ENCODE data around the gene FKBP10.

DNA sequence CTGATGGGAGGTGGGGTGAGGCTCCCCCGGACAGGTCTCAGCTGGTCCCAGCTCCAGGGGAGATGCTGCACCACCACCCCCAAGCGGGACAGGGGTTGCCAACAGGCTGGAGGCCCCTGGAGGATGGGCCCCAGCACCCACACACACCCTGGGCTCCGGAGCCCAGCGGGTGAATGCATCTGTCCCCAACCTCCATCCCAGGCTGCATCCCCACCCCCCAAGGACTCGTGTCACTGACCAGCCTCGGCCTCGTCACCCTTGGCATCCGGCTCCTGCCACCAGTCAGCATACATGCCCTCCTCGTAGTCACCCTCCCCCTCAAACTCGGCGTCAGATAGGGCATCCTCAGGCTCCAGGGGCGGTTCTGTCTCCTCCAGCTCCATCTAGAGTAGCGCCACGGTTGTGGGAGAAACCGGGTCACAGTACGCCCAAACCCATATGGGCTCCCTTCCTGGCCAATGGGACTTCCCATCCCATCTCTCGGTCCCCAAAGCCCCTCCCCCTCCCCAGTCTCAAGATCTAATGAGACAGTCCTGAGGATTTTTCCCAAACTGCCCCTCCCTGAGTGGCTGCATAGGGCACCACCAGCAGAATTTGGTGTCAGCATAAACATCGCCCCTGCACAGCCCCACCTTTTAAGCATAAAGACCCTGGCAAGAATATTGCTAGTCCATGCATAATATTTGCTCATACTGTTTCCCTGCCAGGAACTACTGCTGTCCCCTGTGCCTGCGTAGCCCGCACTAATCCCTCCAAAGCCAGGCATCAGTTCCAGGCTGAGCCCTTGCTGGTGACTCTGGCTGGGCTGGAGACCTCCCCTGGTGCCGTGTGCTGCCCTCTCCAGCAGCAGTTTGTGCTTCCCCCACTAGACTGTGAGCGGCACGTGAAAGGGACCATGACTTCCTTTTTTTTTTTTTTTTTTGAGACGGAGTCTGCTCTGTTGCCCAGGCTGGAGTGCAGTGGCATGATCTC is 9.5 kb upstream of the FKBP10 start:
- TF ChIP-seq POLR2A (IDR thresholded peaks at IDR 0.05) (no peak), CTCF (IDR thresholded peaks at IDR 0.05) (no peak)

Measured in heart left ventricle (tissue), 13 donors.